CD4-positive, alpha-beta T cell treated with Interleukin-15 for 1 hour (primary cell): ENCODE data around the gene OLFM1.

ENCODE experiments used
- DNase-seq: peaks from one replicate; pipeline ENCODE4 v3.0.0-alpha.2; 2020

Gene OLFM1

GRCh38 chr9:135090547-135090946 is 3.1 kb downstream of the OLFM1 start:
- DNase-seq: no peak

- no peak for DNase-seq
Measured at GRCh38 chr9:135091545-135091944, 4.1 kb downstream of the OLFM1 start.

GRCh38 chr9:135093111-135093510 is 5.6 kb downstream of the OLFM1 start:
- DNase-seq: no peak

GRCh38 chr9:135093911-135094584 is 6.6 kb downstream of the OLFM1 start:
- no peak for DNase-seq

GRCh38 chr9:135095470-135096407 is 8.3 kb downstream of the OLFM1 start:
- no peak for DNase-seq

GRCh38 chr9:135096408-135096895 is 9.0 kb downstream of the OLFM1 start:
- no peak for DNase-seq

GRCh38 chr9:135098400-135099105 is 11.1 kb downstream of the OLFM1 start:
- no peak for DNase-seq

- DNase-seq: no peak
Measured at GRCh38 chr9:135099574-135099973, 12.1 kb downstream of the OLFM1 start.

- DNase-seq: no peak
Measured at GRCh38 chr9:135100241-135100681, 12.8 kb downstream of the OLFM1 start.

- no peak for DNase-seq
Measured at GRCh38 chr9:135100725-135101410, 13.4 kb downstream of the OLFM1 start.

- no peak for DNase-seq
Measured at GRCh38 chr9:135101486-135101885, 14.0 kb downstream of the OLFM1 start.

- no peak for DNase-seq
Measured at GRCh38 chr9:135101926-135102325, 14.5 kb downstream of the OLFM1 start.

- no peak for DNase-seq
Measured at GRCh38 chr9:135102331-135102730, 14.9 kb downstream of the OLFM1 start.

GRCh38 chr9:135103001-135103446 is 15.6 kb downstream of the OLFM1 start:
- no peak for DNase-seq

GRCh38 chr9:135103931-135104639 is 16.6 kb downstream of the OLFM1 start:
- no peak for DNase-seq

GRCh38 chr9:135104761-135105160 is 17.3 kb downstream of the OLFM1 start:
- no peak for DNase-seq

GRCh38 chr9:135105211-135105745 is 17.8 kb downstream of the OLFM1 start:
- DNase-seq: no peak

- DNase-seq: no peak
Measured at GRCh38 chr9:135105938-135106491, 18.5 kb downstream of the OLFM1 start.

GRCh38 chr9:135106551-135107270 is 19.2 kb downstream of the OLFM1 start:
- DNase-seq: no peak

- DNase-seq: no peak
Measured at GRCh38 chr9:135107581-135108235, 20.2 kb downstream of the OLFM1 start.
